Natural killer cell (primary cell): ENCODE data around the gene FANCG. TPM values are rescaled to one million over a fixed set of nuclear protein-coding genes. Genes with fewer than 3 reads are reported as not detected.
A peak's percentile ranks its signal among the peaks of the same experiment; 100 is the strongest.

ENCODE experiments used
- ATAC-seq, 3 donors: fragments of 150-1000 bp in 2 of 3; fragments of 200-7000 bp in 1 of 3; cut with Tn5 transposase; 1 replicate in 1 of 3; 2 replicates in 2 of 3; pipeline ENCODE4 v1.10.0; 2021; ENCODE audit warnings: mild to moderate bottlenecking in 2 of 3, moderate library complexity in 2 of 3
- DNase-seq, 2 donors: peaks; one replicate each; pipeline versions ENCODE4 v3.0.0 to v3.0.0-alpha.2; 2013 to 2021; ENCODE audit warnings: mixed read lengths in 1 of 2
- H3K27ac ChIP-seq: one replicate; pipeline ENCODE4 v1.5.1; 2013; ENCODE audit warnings: mild to moderate bottlenecking, low read length
- H3K27me3 ChIP-seq: one replicate; pipeline ENCODE4 v1.6.1; 2013; ENCODE audit warnings: low read length; ENCODE audit not compliant: control insufficient read depth, insufficient read depth
- H3K36me3 ChIP-seq: one replicate; pipeline ENCODE4 v1.6.1; 2013; ENCODE audit warnings: low read length; ENCODE audit not compliant: control insufficient read depth, insufficient read depth
- H3K4me1 ChIP-seq: one replicate; pipeline ENCODE4 v1.6.1; 2013; ENCODE audit warnings: low read length; ENCODE audit not compliant: control insufficient read depth, insufficient read depth
- H3K4me3 ChIP-seq: one replicate; pipeline ENCODE4 v1.5.1; 2013; ENCODE audit warnings: low read length
- H3K9me3 ChIP-seq: one replicate; pipeline ENCODE4 v1.6.1; 2013; ENCODE audit warnings: low read length; ENCODE audit not compliant: control insufficient read depth, insufficient read depth
- H3K27ac Mint-ChIP-seq, 2 donors: one replicate each; pipeline ENCODE4 v1.8.0; 2022; ENCODE audit warnings: mild to moderate bottlenecking in 2 of 2, mixed read lengths in 2 of 2, moderate library complexity in 1 of 2
- H3K27me3 Mint-ChIP-seq, 2 donors: one replicate each; pipeline ENCODE4 v1.8.0; 2022; ENCODE audit warnings: low read depth in 2 of 2, mixed read lengths in 2 of 2
- H3K36me3 Mint-ChIP-seq: one replicate; pipeline ENCODE4 v1.8.0; 2022; ENCODE audit warnings: mixed read lengths
- H3K4me1 Mint-ChIP-seq, 2 donors: one replicate each; pipeline ENCODE4 v1.8.0; 2022; ENCODE audit warnings: mixed read lengths in 2 of 2
- H3K4me3 Mint-ChIP-seq: one replicate; pipeline ENCODE4 v1.8.0; 2022; ENCODE audit warnings: mild to moderate bottlenecking, moderate library complexity, mixed read lengths
- H3K9me3 Mint-ChIP-seq, 2 donors: one replicate each; pipeline ENCODE4 v1.8.0; 2022; ENCODE audit warnings: mixed read lengths in 2 of 2
- CTCF ChIP-seq: fragments of 200-600 bp; IDR thresholded peaks from one replicate; pipeline ENCODE4 v1.8.0; 2022; ENCODE audit warnings: antibody characterized with exemption
- WGBS: methylation state at CpG from one replicate; pipeline ENCODE4 v1.1.7; 2013; ENCODE audit warnings: missing lambda C conversion rate; ENCODE audit not compliant: insufficient coverage; 5-methylcytosine and 5-hydroxymethylcytosine counted together
- intact Hi-C: fragments of 100-400 bp; cut with micrococcal nuclease; formaldehyde crosslinking; loops from one replicate; pipeline ENCODE4 v1.14.2; 2022
- total RNA-seq, 4 donors: library from RNA; stranded (reverse); fragments of 120-200 nt in 1 of 4; gene quantifications; one replicate each; pipeline versions ENCODE4 v1.2.3 to v1.2.4, GENCODE V29; 2013 to 2022

Gene FANCG
- total RNA-seq, 3 donors from 2014 or later (not counting 1 experiment from before 2014, with no cell fraction given), result 33.9 to 38.9 (median 35.7) TPM

GRCh38 chr9:35026671-35027070, 53.1 kb downstream of the FANCG start:
- no peaks in the 10 kb centered on the region for H3K9me3 Mint-ChIP-seq
- TF ChIP-seq CTCF, result no peak
- no peak overlapping the region for H3K27ac Mint-ChIP-seq
- H3K4me3 Mint-ChIP-seq, result no peak overlapping the region
- intact Hi-C loops, result no loop called here
- H3K27me3 Mint-ChIP-seq, result no peaks in the 10 kb centered on the region
- Histone ChIP-seq H3K4me3 (no peak overlapping the region), H3K9me3 (no peaks in the 10 kb centered on the region), H3K4me1 (no peaks in the 10 kb centered on the region), H3K36me3 (no peaks in the 10 kb centered on the region), H3K27me3 (no peaks in the 10 kb centered on the region), H3K27ac (no peak overlapping the region)
- peaks cover 0 to 11% of the 10 kb centered on the region in 2 donors for H3K4me1 Mint-ChIP-seq
- DNase-seq, result no peak
- H3K36me3 Mint-ChIP-seq, result no peaks in the 10 kb centered on the region
- peak in 1 of 3 donors; percentile 44 for ATAC-seq
- 83% methylated on average over 3 of the region's 3 CpGs for WGBS

Other genes starting within 250 kb of the FANCG start
- gene PHF24, start 121.7 kb downstream of the FANCG start, total RNA-seq, result not detected
- 1 to 10 TPM; 1.1 to 2.4 (median 1.9) TPM for gene DNAJB5, start 90.2 kb downstream of the FANCG start, total RNA-seq
- gene VCP, start 7.3 kb downstream of the FANCG start, total RNA-seq, result 100 to 1,000 TPM; 303 to 338 (median 322) TPM
- gene PIGO, start 16.6 kb upstream of the FANCG start, total RNA-seq, result 10 to 100 TPM; 23.6 to 28.2 (median 27.7) TPM
- gene STOML2, start 23.2 kb upstream of the FANCG start, total RNA-seq, result 10 to 100 TPM; 41.4 to 43.9 (median 41.6) TPM
- 10 to 100 TPM; 21.0 to 28.3 (median 23.9) TPM for gene ATOSB, start 35.9 kb upstream of the FANCG start, total RNA-seq
- gene UNC13B, start 82.1 kb upstream of the FANCG start, total RNA-seq, result under 1 TPM; 0.21 to 0.78 (median 0.27) TPM